MM.1S (cell line): ENCODE data around the gene PYM1.

ENCODE experiments used
- DNase-seq: peaks from one replicate; pipeline ENCODE4 v3.0.0-alpha.2; 2015
- H2AFZ ChIP-seq: fragments of 300-600 bp; sonication (generic); 2 replicates; pipeline ENCODE4 v1.6.0; 2016; ENCODE audit warnings: antibody characterized with exemption, low read length
- H3F3A ChIP-seq: fragments of 300-600 bp; sonication (generic); 2 replicates; pipeline ENCODE4 v1.6.1; 2016; ENCODE audit warnings: mild to moderate bottlenecking, antibody characterized with exemption, low read length, moderate library complexity, mixed read lengths; ENCODE audit not compliant: insufficient read depth
- H3K27ac ChIP-seq: fragments of 300-600 bp; sonication (generic); 2 replicates; pipeline ENCODE4 v1.5.1; 2016; ENCODE audit warnings: mild to moderate bottlenecking, low read length
- H3K27me3 ChIP-seq: fragments of 300-600 bp; sonication (generic); replicated peaks from 2 replicates; pipeline ENCODE4 v1.6.0; 2016; ENCODE audit warnings: low read length; ENCODE audit not compliant: insufficient read depth
- H3K36me3 ChIP-seq: fragments of 300-600 bp; sonication (generic); replicated peaks from 2 replicates; pipeline ENCODE4 v1.6.1; 2016; ENCODE audit warnings: mild to moderate bottlenecking, low read length, mixed read lengths; ENCODE audit not compliant: insufficient read depth
- H3K4me1 ChIP-seq: fragments of 300-600 bp; sonication (generic); 2 replicates; pipeline ENCODE4 v1.6.1; 2016; ENCODE audit warnings: low read length, mixed read lengths
- H3K4me2 ChIP-seq: fragments of 300-600 bp; sonication (generic); 2 replicates; pipeline ENCODE4 v1.6.0; 2016; ENCODE audit warnings: low read depth, low read length
- H3K4me3 ChIP-seq: fragments of 300-600 bp; sonication (generic); 2 replicates; pipeline ENCODE4 v1.5.1; 2016; ENCODE audit warnings: low read length, mixed read lengths
- H3K79me2 ChIP-seq: fragments of 300-600 bp; sonication (generic); 2 replicates; pipeline ENCODE4 v1.6.1; 2016; ENCODE audit warnings: mixed run types, low read length, mixed read lengths
- H3K9ac ChIP-seq: fragments of 300-600 bp; sonication (generic); 2 replicates; pipeline ENCODE4 v1.6.1; 2016; ENCODE audit warnings: low read length, mixed read lengths
- H3K9me2 ChIP-seq: fragments of 300-600 bp; sonication (generic); replicated peaks from 2 replicates; pipeline ENCODE4 v1.6.1; 2016; ENCODE audit warnings: mild to moderate bottlenecking, low read length, mixed read lengths; ENCODE audit not compliant: insufficient read depth
- H3K9me3 ChIP-seq: fragments of 300-600 bp; sonication (generic); replicated peaks from 2 replicates; pipeline ENCODE4 v1.6.1; 2016; ENCODE audit warnings: mild to moderate bottlenecking, low read length, mixed read lengths; ENCODE audit not compliant: insufficient read depth
- H4K20me1 ChIP-seq: fragments of 300-600 bp; sonication (generic); 2 replicates; pipeline ENCODE4 v1.6.1; 2016; ENCODE audit warnings: mild to moderate bottlenecking, low read length, moderate library complexity, mixed read lengths; ENCODE audit not compliant: insufficient read depth
- EZH2 ChIP-seq: fragments of 300-600 bp; sonication (generic); optimal IDR thresholded peaks from 2 replicates; pipeline ENCODE3; 2017; ENCODE audit warnings: low read depth, mild to moderate bottlenecking, antibody characterized with exemption, low read length, mixed read lengths
- EZH2phosphoT487 ChIP-seq: fragments of 300-600 bp; sonication (generic); IDR thresholded peaks from 2 replicates; pipeline ENCODE4 v1.6.1; 2018; ENCODE audit warnings: antibody characterized with exemption, low read length
- TF ChIP-seq, protein P1 (sequence below): fragments of 300-600 bp; sonication (generic); IDR thresholded peaks from 2 replicates; pipeline ENCODE4 v1.5.1; 2016; ENCODE audit warnings: antibody characterized with exemption, low read length, mixed read lengths

The PYM1 gene

GRCh38 chr12:55885113-55885512, 42.6 kb downstream of the PYM1 start:
- TF ChIP-seq EZH2: no peak
- TF ChIP-seq, protein P1, sequence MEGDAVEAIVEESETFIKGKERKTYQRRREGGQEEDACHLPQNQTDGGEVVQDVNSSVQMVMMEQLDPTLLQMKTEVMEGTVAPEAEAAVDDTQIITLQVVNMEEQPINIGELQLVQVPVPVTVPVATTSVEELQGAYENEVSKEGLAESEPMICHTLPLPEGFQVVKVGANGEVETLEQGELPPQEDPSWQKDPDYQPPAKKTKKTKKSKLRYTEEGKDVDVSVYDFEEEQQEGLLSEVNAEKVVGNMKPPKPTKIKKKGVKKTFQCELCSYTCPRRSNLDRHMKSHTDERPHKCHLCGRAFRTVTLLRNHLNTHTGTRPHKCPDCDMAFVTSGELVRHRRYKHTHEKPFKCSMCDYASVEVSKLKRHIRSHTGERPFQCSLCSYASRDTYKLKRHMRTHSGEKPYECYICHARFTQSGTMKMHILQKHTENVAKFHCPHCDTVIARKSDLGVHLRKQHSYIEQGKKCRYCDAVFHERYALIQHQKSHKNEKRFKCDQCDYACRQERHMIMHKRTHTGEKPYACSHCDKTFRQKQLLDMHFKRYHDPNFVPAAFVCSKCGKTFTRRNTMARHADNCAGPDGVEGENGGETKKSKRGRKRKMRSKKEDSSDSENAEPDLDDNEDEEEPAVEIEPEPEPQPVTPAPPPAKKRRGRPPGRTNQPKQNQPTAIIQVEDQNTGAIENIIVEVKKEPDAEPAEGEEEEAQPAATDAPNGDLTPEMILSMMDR: no peak
- TF ChIP-seq EZH2phosphoT487: no peak
- no peaks in the 10 kb centered on the region for H3K9me2 ChIP-seq
- H3K4me3 ChIP-seq: no peak overlapping the region
- no peak overlapping the region for H3K27ac ChIP-seq
- H3K79me2 ChIP-seq: no peaks in the 10 kb centered on the region
- no peak for DNase-seq
- H3K4me2 ChIP-seq: no peak overlapping the region
- no peaks in the 10 kb centered on the region for H3F3A ChIP-seq
- no peaks in the 10 kb centered on the region for H3K27me3 ChIP-seq
- no peaks in the 10 kb centered on the region for H3K36me3 ChIP-seq
- H3K9me3 ChIP-seq: no peaks in the 10 kb centered on the region
- no peaks in the 10 kb centered on the region; the same call in 1 of the 2 replicates for H3K4me1 ChIP-seq
- H3K9ac ChIP-seq: no peak overlapping the region
- no peak overlapping the region for H2AFZ ChIP-seq
- no peaks in the 10 kb centered on the region for H4K20me1 ChIP-seq

- H3K79me2 ChIP-seq: no peaks in the 10 kb centered on the region
- no peaks in the 10 kb centered on the region for H3F3A ChIP-seq
- H4K20me1 ChIP-seq: no peaks in the 10 kb centered on the region
- H3K36me3 ChIP-seq: no peaks in the 10 kb centered on the region
- H3K4me2 ChIP-seq: no peak overlapping the region
- H3K4me1 ChIP-seq: no peaks in the 10 kb centered on the region
- no peaks in the 10 kb centered on the region for H3K27me3 ChIP-seq
- DNase-seq: no peak
- no peaks in the 10 kb centered on the region; the same call in 1 of the 2 replicates for H3K9me3 ChIP-seq
- H3K9me2 ChIP-seq: no peaks in the 10 kb centered on the region
- H3K4me3 ChIP-seq: no peak overlapping the region
- TF ChIP-seq, protein P1: no peak
- no peak for TF ChIP-seq EZH2phosphoT487
- TF ChIP-seq EZH2: no peak
- no peak overlapping the region for H3K9ac ChIP-seq
- no peak overlapping the region for H3K27ac ChIP-seq
- H2AFZ ChIP-seq: no peak overlapping the region
These were observed 49.9 kb downstream of the PYM1 start for GRCh38 chr12:55877824-55878223.

DNA sequence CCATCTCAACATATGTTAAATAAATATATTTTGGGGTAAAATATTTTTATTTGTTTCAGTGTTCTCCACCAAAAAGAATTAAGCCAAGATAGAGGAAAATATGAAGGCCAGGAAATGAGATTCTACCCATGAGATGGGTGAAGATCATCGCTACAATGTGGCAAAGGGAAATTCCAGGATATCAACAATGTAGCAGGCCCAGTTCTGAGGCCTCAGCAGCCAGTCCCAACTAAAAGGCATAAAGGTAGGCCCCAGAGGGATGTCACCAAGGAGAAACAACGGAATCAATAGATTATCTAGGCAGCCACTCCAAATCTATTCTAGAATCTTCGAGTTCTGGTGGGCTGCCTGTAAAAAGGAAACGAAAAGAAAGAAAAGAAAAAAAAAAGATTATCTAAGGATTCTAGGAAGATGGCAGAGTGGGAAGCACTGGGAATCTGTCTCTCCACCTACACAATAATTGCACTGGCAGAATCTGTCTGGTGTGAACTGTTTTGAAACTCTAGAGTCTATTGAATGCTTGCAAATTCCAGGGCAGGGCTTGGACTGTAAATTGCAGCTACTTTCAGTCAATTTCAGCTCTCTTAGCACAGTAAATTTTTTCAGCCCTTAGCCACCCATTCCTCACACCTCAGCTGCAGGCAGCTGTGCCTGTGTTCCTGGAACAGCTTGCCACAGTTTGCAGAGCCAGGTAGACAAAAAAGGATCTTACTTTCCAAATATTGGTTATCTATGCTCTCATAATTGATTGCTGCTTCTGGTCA, 51.8 kb downstream of the PYM1 start:
- H3K79me2 ChIP-seq: no peaks in the 10 kb centered on the region
- no peak overlapping the region for H3K27ac ChIP-seq
- no peak overlapping the region for H3K4me3 ChIP-seq
- no peaks in the 10 kb centered on the region for H3K27me3 ChIP-seq
- no peak for TF ChIP-seq EZH2phosphoT487
- TF ChIP-seq EZH2: no peak
- TF ChIP-seq, protein P1: no peak
- H3K4me2 ChIP-seq: no peak overlapping the region
- no peak for DNase-seq
- no peak overlapping the region for H3K9ac ChIP-seq
- no peak overlapping the region for H2AFZ ChIP-seq
- H3F3A ChIP-seq: no peaks in the 10 kb centered on the region
- H3K9me2 ChIP-seq: no peaks in the 10 kb centered on the region
- no peaks in the 10 kb centered on the region for H4K20me1 ChIP-seq
- no peaks in the 10 kb centered on the region; the same call in 1 of the 2 replicates for H3K9me3 ChIP-seq
- H3K36me3 ChIP-seq: no peaks in the 10 kb centered on the region
- no peaks in the 10 kb centered on the region for H3K4me1 ChIP-seq
